A673 (cell line): ENCODE results near the gene GOLGA6L7.

Experiments
- CTCF ChIP-seq: fragments of 300-800, 200-600 bp; sonication (generic); conservative IDR thresholded peaks from 2 replicates; pipeline ENCODE4 v1.5.1; 2017; ENCODE audit warnings: low read depth, mild to moderate bottlenecking, antibody characterized with exemption, low read length, moderate library complexity, mixed read lengths
- EZH2 ChIP-seq: fragments of 200-600 bp; sonication (generic); IDR thresholded peaks from 2 replicates; pipeline ENCODE4 v1.6.1; 2017; ENCODE audit warnings: borderline replicate concordance, low read depth, mild to moderate bottlenecking, mixed read lengths, antibody characterized with exemption, low read length; ENCODE audit not compliant: poor library complexity, severe bottlenecking

DNA sequence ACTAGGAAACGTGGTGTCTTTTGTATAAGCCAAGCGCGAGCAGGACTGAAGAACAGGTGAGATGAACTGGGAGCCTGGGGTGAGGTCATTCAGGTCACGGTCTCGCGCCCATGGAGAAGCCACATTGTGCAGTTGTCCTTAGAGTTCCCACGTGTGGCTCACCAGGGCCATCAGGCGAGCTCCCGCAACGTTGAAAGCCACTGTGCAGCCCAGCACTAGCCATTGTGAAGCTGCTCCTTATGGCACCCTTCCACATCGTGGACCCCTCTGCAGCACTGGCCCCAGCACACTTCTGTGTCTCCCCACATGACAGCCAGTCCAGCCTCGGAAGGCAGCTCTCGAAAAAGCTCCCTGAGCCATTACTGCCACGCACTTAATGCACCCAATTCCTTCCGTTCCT is 29.8 kb upstream of the GOLGA6L7 start:
- no peak for TF ChIP-seq CTCF
- TF ChIP-seq EZH2, result no peak
